Measurements from ENCODE around the gene TBC1D9. TPM values are rescaled to one million over a fixed set of nuclear protein-coding genes. Genes with fewer than 3 reads are reported as not detected.

TBC1D9 gene
- polyA plus RNA-seq, 3 donors: 13.6 to 33.5 (median 21.0) TPM

DNA sequence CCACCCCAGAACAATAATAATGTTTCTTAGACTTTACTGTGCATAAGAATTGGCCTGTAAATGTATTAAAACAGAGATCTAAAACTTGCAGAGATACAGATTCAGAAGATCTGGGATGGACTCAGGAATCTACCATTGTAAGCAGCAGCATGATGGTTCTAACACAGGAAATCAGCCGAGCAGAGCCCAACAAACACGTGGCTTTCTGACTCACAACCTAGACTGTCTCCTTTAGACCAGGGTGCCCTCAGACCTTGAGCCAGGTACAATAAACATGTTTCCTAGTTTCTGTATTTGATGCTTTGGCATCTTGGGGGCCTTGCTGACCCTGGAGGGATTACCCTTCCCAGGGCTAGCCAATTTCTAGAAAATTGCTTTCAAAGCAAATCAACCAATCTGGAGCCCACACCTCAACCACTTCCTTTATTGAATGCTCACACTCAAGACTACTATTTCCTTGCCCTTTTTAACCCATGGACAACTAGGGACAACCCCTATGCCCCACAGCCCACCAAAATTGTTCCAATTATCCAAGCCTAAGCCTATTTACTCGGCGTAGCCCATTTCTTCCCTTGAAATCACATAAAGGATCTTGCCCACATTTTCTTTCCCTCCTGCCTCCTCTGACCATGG, 80.5 kb downstream of the TBC1D9 start:
- Histone ChIP-seq H3K9ac (ENCODE audit: insufficient read depth, low read length, poor library complexity, severe bottlenecking) (no peak overlapping the region), H4K20me1 (ENCODE audit: insufficient read depth, low read length) (peaks cover 52% of the 10 kb centered on the region), H3K27me3 (ENCODE audit: control insufficient read depth in 2 of 2, insufficient read depth in 2 of 2, low read length in 2 of 2) (no peaks in the 10 kb centered on the region), H3K4me2 (replicated peaks; ENCODE audit: extremely low read depth, low read length, poor library complexity, severe bottlenecking) (no peak overlapping the region), H3K4me1 (ENCODE audit: control insufficient read depth in 1 of 2, insufficient read depth in 2 of 2, low read length in 2 of 2) (no peaks in the 10 kb centered on the region), H3K27ac (ENCODE audit: low read depth in 1 of 2, low read length in 2 of 2) (no peak overlapping the region), H3K79me2 (ENCODE audit: insufficient read depth, low read length) (no peaks in the 10 kb centered on the region), H2AFZ (ENCODE audit: insufficient read depth, low read depth, low read length, poor library complexity, severe bottlenecking) (no peak overlapping the region), H3K9me3 (replicated peaks in 1 of 2; ENCODE audit: control insufficient read depth in 1 of 2, insufficient read depth in 1 of 2, low read length in 2 of 2) (no peaks in the 10 kb centered on the region), H3K36me3 (replicated peaks in 1 of 2; ENCODE audit: control insufficient read depth in 1 of 2, insufficient read depth in 2 of 2, low read length in 2 of 2) (peaks cover 33 to 80% of the 10 kb centered on the region in 2 donors), H3K4me3 (replicated peaks in 1 of 3; ENCODE audit: low read depth in 2 of 3, low read length in 3 of 3) (no peak overlapping the region)
- no peak for DNase-seq
- H3K9me3 Mint-ChIP-seq: peaks cover 0 to 5% (median 0%) of the 10 kb centered on the region in 7 donors
- peaks cover 0 to 4% (median 3%) of the 10 kb centered on the region in 3 donors for H3K27me3 Mint-ChIP-seq (ENCODE audit: low read depth in 3 of 3)
- TF ChIP-seq, protein P1, sequence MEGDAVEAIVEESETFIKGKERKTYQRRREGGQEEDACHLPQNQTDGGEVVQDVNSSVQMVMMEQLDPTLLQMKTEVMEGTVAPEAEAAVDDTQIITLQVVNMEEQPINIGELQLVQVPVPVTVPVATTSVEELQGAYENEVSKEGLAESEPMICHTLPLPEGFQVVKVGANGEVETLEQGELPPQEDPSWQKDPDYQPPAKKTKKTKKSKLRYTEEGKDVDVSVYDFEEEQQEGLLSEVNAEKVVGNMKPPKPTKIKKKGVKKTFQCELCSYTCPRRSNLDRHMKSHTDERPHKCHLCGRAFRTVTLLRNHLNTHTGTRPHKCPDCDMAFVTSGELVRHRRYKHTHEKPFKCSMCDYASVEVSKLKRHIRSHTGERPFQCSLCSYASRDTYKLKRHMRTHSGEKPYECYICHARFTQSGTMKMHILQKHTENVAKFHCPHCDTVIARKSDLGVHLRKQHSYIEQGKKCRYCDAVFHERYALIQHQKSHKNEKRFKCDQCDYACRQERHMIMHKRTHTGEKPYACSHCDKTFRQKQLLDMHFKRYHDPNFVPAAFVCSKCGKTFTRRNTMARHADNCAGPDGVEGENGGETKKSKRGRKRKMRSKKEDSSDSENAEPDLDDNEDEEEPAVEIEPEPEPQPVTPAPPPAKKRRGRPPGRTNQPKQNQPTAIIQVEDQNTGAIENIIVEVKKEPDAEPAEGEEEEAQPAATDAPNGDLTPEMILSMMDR (IDR thresholded peaks at IDR 0.05): no peak
- no peak overlapping the region for H3K4me3 Mint-ChIP-seq
- peak overlapping the region in 2 of 7 donors; percentile 33 to 70 for H3K27ac Mint-ChIP-seq
- H3K36me3 Mint-ChIP-seq: peaks cover 62 to 72% of the 10 kb centered on the region in 2 donors
- 100% methylated on average over 2 of the region's 4 CpGs for WGBS (ENCODE audit: insufficient coverage)
- intact Hi-C loops (cut with micrococcal nuclease): no loop called here
- peaks cover 5% of the 10 kb centered on the region for H3K4me1 Mint-ChIP-seq

GRCh38 chr4:140673729-140674128, 82.5 kb downstream of the TBC1D9 start:
- Mint-ChIP-seq H3K4me3 (no peak overlapping the region), H3K27ac (peak overlapping the region in 1 of 7 donors; percentile 20), H3K36me3 (peaks cover 72 to 83% of the 10 kb centered on the region in 2 donors), H3K4me1 (peaks cover 1% of the 10 kb centered on the region), H3K9me3 (peaks cover 0 to 3% (median 0%) of the 10 kb centered on the region in 7 donors), H3K27me3 (ENCODE audit: low read depth in 3 of 3) (peaks cover 0 to 5% (median 4%) of the 10 kb centered on the region in 3 donors)
- H3K4me1 ChIP-seq (ENCODE audit: control insufficient read depth in 1 of 2, insufficient read depth in 2 of 2, low read length in 2 of 2): no peaks in the 10 kb centered on the region
- intact Hi-C loops (cut with micrococcal nuclease): no loop called here
- H3K79me2 ChIP-seq (ENCODE audit: insufficient read depth, low read length): no peaks in the 10 kb centered on the region
- no peak overlapping the region for H3K9ac ChIP-seq (ENCODE audit: insufficient read depth, low read length, poor library complexity, severe bottlenecking)
- no peaks in the 10 kb centered on the region for H3K27me3 ChIP-seq (ENCODE audit: control insufficient read depth in 2 of 2, insufficient read depth in 2 of 2, low read length in 2 of 2)
- H4K20me1 ChIP-seq (ENCODE audit: insufficient read depth, low read length): peaks cover 36% of the 10 kb centered on the region
- H3K4me2 ChIP-seq (replicated peaks; ENCODE audit: extremely low read depth, low read length, poor library complexity, severe bottlenecking): no peak overlapping the region
- no peak overlapping the region for H2AFZ ChIP-seq (ENCODE audit: insufficient read depth, low read depth, low read length, poor library complexity, severe bottlenecking)
- H3K27ac ChIP-seq (ENCODE audit: low read depth in 1 of 2, low read length in 2 of 2): no peak overlapping the region
- TF ChIP-seq, protein P1 (IDR thresholded peaks at IDR 0.05): no peak
- DNase-seq: no peak
- no peak overlapping the region for H3K4me3 ChIP-seq (replicated peaks in 1 of 3; ENCODE audit: low read depth in 2 of 3, low read length in 3 of 3)
- no peaks in the 10 kb centered on the region for H3K9me3 ChIP-seq (replicated peaks in 1 of 2; ENCODE audit: control insufficient read depth in 1 of 2, insufficient read depth in 1 of 2, low read length in 2 of 2)
- H3K36me3 ChIP-seq (replicated peaks in 1 of 2; ENCODE audit: control insufficient read depth in 1 of 2, insufficient read depth in 2 of 2, low read length in 2 of 2): peaks cover 49 to 88% of the 10 kb centered on the region in 2 donors
- WGBS (ENCODE audit: insufficient coverage): 100% methylated on average over 1 of the region's 3 CpGs

All from CD14-positive monocyte (primary cell).